ENCODE measurements around the gene HIVEP2. TPM values are rescaled to one million over a fixed set of nuclear protein-coding genes. Genes with fewer than 3 reads are reported as not detected.
A peak's percentile ranks its signal among the peaks of the same experiment; 100 is the strongest.

The HIVEP2 gene
- polyA plus RNA-seq, 3 donors: 11.8 to 15.2 (median 11.9) TPM

DNA sequence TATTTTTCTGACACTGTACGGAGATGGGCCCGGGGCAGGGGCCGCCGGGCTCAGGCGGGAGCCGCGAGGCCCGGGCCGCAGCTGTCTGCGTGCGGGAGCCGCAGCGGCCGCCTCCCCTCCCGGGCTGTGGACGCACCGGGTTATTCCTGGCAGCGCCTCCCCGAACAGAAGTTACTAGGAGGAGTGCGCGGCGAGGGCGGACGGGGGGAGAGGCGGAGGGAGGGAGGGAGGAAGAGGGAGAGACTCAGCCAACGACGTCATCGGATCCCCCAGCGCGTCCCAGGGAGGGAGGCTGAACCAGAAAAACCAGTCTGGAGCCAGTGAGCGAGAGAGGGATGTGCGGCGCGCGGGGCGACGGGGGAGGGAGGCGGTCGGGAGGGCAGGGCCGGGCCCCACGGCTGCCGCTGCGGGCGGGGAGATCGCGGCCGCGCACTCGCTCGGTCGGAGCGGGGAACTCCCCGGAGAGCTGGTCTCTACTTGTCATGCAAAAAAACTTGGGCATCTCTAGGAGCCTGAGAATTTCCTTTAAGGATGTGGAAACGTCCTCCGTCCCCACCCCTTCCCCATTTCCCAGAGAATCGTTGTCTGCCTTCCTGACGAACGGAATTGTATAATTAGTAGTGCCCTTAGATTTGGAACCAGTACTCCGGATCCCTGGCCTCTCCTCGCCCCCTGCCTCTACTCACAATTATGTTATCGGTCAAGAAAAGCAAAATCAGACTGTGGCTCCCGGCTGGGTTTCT, 1.4 kb upstream of the HIVEP2 start:
- DNase-seq (ENCODE audit: extremely low read depth in 1 of 11, low read depth in 9 of 11, low spot score in 4 of 11): peak; percentile 85 to 96 (median 93)

DNA sequence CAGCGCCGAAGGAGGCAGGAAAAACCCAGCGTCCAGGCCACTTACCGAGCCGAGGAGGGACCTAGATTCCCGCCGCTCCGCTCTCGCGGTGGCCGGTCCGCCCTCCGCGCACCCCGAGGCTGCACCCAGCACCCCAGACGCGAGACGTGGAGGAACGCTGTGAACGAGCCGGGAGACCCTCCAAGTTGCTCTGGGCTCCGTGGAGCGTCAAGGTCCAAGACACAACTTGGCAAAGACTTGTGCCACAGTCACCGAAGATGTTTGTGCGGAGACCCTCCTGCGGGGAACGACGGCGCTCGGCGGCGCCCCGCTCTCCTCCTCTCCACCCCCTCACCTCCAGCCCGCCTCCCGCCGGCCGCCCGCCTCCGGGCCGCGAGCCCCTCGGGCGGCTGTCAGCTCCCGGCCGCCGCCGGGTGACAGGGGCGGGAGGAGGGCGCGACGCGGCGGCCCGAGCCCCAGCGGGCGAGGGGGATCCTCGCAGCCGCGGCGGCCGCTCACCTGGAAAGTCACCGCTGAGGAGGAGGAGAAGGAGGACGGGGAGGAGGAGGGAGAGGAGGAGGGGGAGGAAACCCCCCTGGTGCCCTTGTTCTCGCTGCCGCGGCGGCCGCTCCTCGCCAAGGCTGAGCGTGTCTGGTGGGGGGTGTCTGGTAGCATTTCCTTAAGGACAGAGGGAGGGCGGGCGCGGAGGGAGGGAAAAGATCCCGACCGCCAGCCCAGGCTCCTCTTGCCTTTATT, 637 bp upstream of the HIVEP2 start:
- DNase-seq (ENCODE audit: extremely low read depth in 1 of 11, low read depth in 9 of 11, low spot score in 4 of 11): peak in 7 of 11 donors; percentile 44 to 60 (median 54)

DNA sequence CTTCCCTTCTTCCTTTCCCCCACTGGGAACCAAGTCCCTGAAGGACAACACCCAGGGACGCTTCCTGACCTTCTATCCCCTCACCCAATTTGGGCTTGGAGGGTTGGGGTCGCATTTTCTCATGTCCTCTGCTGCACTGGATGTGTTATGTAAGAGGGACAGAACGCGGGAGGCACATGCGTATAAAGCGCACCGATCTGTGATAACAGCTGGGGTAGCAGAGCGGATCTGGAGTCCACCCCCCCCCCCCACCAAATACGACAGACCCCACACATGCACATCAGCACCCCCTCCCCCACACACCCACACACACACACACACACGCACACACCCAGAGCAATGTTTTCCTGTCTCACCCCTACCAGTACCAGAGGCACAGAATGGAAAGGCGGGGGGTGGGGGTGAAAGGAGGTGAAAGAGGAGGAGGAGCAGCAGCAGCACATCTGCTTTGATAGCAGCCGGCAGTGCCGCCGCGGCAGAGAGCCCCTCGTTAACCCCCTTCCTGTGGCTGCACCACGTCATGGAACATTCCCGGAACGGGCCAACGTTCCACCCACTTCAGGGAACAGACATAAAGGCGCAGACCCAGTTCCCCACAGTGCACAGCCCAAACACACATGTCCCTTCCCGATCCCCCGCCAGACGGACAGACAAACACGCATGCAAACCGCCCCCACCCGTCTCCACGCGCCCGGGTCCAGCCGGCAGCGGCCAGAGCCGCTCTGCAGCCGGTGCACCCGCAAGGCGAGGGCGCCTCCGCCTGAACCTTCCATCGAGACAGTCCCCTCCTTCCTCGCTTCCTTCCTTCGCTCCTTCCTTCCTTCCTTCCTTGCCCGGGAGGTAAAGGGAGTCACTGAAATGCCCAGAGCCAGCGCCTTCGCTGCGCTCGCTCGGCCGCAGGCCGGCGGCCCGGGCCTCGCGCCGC, 590 bp downstream of the HIVEP2 start:
- DNase-seq (ENCODE audit: extremely low read depth in 1 of 11, low read depth in 9 of 11, low spot score in 4 of 11): peak in 9 of 11 donors; percentile 76 to 87 (median 82)

DNA sequence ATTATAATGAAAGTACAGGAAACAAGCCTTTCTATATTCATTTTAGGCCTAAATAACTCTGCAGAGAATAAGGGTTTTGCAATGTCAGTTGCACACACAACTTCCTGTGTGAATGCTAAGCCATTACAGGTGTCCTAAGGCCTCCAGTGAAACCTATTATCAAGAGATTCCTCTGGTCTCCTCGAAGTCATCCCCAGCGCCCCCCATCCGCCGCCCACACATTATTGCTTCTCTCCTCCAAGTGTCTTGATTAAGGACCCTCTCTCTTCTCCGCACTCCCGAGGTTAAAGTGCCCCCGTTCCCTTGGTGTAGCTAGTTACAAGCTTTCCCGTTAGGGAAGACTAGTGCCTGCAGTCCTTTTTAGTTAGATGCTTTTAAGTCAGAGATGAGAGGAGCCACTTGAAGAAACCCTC, 1.3 kb downstream of the HIVEP2 start:
- no peak for DNase-seq (ENCODE audit: extremely low read depth in 1 of 11, low read depth in 9 of 11, low spot score in 4 of 11)

DNA sequence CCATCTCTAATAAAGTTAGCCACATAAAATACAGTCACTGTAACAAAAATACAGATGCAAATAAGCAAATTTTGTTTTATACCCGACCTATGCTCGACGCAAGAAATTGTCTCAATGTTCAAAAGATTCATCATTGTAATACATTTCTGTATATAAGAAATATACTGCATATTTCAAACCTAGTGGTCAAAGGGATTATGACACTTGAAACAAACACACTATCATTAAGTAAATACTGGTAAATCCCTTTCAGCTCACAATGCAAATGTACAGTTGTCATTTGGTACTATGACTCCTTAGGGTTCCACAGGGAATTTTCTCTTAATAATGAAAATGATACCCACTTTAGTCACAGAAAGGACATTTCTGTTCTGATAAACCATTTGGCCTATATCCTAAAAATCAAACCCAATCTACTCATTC, 2.2 kb downstream of the HIVEP2 start:
- DNase-seq (ENCODE audit: extremely low read depth in 1 of 11, low read depth in 9 of 11, low spot score in 4 of 11): no peak

DNA sequence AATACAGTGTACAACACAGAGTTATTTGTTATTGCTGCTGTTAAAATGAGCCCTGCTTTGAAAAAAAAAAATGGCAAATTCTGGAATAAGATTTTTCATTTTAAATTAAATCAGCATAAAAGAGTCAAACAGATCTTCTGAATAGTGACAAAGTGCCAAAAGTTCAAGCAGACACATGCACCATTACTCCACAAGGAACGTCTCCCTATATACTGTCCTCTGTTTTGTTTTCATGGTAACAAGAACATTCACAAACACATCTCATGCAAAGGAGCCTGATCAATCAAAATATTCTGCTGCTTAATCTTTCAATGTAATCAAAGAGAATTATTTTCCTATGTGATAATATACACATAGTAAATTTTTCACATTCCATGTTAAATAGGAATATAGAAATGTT, 2.7 kb downstream of the HIVEP2 start:
- DNase-seq (ENCODE audit: extremely low read depth in 1 of 11, low read depth in 9 of 11, low spot score in 4 of 11): no peak

DNA sequence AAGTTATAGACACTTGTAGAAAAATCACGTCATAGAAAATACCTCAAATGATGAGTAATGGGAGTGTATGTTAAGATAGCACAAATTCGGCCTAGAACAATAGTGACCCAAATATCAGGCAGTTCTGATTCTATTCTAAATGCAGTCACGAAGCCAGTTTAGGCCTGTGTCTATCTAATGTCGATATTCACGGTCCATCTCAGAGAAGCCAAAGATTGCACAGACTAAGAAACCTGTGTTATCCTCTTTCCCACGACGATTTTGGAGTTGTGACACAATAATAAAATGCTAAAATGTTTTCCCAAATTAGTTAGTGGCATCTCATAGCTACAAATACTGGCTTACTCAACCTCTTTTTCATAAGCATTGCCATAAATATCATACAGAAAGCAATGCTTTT, 4.0 kb downstream of the HIVEP2 start:
- DNase-seq (ENCODE audit: extremely low read depth in 1 of 11, low read depth in 9 of 11, low spot score in 4 of 11): no peak

DNA sequence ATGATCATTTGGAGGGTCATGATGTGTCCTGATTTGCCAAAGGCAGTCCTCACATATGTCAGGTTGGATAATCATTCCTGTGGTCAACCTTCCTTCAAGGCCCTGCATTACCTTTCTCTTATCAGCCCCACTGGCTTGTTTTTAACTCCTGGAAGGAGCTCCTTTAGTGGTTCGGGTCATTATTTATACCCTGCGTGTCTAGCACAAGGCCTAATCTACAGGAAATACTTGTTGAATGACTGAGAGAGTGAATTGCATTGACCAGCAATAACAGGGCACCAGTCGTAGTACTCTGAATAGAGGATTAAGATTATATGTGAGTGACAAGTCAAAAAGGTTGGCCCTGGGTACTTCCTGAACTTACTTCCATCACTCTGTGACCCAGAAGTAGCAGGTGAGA, 4.5 kb downstream of the HIVEP2 start:
- DNase-seq (ENCODE audit: extremely low read depth in 1 of 11, low read depth in 9 of 11, low spot score in 4 of 11): no peak

DNA sequence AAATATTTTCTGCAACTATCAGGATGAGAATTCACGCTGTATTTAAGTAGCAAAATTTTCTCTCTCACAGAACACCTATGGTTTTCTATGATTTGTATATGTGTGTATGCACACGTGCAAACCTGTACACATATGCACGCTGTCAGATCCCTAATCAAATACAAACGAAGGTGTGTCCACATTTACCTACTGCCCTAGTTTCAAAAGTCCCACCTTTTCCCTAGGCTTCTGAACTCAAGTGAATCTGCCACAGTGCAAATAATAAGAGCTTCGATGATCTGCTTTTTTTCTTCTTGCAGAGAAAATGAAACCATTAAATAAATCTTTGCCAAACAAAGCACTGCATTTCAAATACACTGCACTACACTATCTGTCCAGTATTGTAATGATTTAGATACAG, 6.5 kb downstream of the HIVEP2 start:
- no peak for DNase-seq (ENCODE audit: extremely low read depth in 1 of 11, low read depth in 9 of 11, low spot score in 4 of 11)

DNA sequence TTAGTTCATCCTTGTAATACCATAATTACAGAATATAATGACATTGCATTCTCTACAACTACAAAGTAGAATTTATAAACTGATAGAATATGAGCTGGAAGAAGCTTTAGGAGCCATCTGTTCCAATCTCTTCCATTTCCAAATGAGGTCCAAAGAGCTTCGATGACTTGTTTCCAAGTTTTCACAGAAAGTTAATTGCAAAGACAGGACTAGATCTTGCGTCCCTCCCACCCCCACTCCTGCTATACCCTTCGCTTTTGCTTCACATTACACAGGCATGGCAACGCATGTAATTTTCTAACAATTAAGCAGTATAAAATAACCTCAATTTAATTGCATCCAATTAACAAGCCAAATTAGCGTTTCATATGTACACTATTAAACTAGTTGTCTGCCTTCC, 7.0 kb downstream of the HIVEP2 start:
- no peak for DNase-seq (ENCODE audit: extremely low read depth in 1 of 11, low read depth in 9 of 11, low spot score in 4 of 11)

DNA sequence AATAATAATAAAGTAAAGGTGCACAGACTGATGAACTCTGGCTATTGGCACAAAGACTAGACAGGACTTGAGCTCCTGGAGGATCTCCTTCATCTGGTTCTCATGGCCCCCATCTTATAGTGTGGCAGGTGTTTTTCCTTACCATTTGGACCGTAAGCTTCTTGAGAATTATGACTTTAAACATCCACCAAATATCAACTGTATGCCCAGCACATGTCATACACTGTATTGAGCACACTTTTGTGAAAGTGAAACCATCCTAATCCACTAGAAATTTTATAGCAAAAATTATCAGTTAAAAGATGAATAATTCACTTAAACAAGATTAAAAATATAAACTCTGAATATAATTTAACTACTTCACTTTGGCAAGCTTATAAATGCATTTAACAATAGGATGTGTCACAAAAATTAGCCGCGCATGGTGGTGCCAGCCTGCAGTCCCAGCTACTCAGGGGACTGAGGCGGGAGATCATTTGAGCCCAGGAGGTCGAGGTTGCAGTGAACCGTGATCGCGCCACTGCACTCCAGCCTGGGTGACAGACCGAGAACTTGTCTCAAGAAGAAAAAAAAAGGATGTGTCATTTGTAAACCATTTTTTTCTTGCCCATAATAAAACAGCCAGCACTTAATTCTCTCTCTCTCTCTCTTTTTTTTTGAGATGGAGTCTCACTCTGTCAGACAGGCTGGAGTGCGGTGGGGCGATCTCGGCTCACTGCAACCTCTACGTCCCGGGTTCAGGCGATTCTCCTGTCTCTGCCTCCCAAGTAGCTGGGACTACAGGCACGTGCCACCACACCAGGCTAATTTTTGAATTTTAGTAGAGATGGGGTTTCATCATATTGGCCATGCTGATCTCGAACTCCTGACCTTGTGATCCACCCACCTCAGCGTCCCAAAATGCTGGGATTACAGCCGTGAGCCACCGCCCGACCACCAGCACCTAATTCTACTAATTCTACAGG, 9.1 kb downstream of the HIVEP2 start:
- DNase-seq (ENCODE audit: extremely low read depth in 1 of 11, low read depth in 9 of 11, low spot score in 4 of 11): no peak

DNA sequence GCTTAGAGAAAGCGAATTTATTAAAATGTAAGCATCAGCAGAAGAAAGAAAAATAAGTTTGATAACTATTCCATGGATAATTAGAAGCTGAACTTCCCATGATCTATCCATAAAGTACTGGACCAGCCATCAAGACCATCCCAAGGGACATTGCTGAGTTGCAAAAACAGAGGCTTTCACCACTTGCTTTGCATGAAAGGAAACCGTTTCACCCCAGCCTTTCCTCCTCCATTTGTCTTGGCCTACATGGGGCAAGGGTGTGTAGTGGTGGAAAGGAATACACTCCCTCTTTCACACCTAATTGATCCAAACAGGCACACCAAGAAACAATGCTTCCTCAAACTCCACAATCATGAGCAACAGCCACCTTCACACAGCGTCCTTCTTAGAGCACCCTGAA, 10.4 kb downstream of the HIVEP2 start:
- no peak for DNase-seq (ENCODE audit: extremely low read depth in 1 of 11, low read depth in 9 of 11, low spot score in 4 of 11)

DNA sequence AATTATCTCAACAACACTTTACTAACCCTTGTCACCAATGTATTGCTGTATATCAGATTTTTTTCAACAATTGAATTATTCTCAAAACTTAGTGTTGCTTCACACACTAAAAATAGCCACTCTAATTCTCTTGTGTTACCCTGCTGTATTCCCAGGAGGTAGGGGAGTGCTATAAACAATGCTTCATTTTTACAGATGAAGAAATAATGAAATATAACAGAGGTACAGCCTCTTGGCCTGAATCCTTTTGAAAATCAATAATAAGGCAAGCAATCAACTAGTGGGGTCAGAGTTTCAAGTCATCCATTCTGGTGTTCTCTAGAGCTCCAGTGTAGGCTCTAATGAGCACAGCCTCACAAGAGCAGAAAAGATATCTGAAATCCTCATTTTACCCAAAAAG, 10.9 kb downstream of the HIVEP2 start:
- no peak for DNase-seq (ENCODE audit: extremely low read depth in 1 of 11, low read depth in 9 of 11, low spot score in 4 of 11)

DNA sequence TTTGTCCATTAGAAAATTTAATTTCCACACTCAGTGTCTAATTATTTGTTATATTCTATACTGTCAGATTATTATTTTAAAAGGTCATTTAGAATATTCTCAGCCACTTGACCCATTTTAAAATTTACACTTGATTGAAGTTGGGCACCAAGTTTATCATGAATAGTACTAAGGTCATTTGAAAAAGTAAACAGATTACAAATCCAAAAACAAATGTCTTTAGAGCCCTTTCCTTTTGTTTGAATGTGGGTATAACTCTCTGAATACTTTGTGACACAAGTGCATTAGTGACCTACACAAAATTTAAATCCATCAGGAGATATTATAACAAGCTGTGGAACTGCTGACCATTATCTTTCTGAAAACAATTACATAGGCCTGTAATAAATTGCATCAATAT, 11.3 kb downstream of the HIVEP2 start:
- no peak for DNase-seq (ENCODE audit: extremely low read depth in 1 of 11, low read depth in 9 of 11, low spot score in 4 of 11)

DNA sequence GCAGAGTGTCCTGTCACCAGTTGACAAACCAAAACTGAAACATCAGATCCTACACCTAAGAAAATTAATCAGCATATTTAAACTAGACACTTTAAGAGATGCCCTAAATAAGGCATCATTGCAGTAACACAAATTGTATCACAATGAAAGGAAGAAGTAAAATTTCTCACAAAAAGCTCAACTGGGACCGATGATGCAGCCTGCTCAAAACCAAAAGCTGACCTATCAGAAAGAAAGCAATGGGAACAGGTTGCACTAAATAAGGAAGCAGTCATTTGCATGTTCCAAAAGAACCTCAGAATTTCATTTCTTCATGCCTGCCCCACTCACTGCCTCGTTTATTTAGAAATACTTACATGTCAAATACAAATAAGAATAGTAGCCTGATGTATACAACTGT, 12.1 kb downstream of the HIVEP2 start:
- DNase-seq (ENCODE audit: extremely low read depth in 1 of 11, low read depth in 9 of 11, low spot score in 4 of 11): no peak

DNA sequence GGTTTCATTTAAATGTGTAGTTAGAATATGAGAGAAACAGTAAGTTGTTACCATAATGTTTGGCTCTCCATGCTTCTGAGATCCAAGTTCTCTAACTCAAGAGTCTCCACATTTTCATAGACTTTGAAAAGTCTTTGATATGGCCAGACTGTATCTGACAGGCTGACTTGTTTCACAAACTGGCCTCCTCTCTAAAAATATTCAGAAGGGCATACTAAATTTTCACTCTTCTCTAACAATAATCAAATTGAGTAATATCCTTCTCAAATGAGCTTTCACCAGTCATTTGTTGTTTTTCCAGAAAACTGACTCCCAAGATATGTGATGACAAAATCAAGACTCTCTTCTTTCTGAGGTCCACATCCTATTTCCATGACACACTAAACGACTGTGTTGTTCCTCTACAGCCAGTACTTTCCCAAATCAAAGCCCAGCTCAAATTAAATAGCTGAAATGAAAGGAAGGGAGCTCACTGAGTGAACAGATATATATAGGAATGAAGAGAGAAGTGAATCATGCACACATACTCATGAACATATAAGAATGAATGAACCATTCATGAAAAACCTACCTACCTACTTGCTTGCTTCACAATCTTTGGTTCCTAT, 15.1 kb downstream of the HIVEP2 start:
- no peak for DNase-seq (ENCODE audit: extremely low read depth in 1 of 11, low read depth in 9 of 11, low spot score in 4 of 11)

DNA sequence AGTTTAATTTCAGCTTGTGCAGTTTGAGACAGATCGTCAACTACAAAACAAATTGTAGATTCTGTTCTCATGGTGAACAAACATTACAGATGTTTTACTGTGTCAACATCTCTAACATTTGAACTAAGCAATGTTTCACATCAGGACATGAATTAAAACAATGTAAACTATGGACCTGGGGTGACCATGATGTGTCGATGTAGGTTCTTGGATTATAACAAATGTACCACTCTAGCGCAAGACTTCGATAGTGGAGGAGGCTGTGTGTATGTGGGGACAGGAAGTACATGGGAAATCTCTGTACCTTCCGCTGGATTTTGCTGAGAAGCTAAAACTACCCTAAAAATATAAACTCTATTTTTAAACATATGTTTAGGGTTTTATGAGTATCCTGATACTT, 17.1 kb downstream of the HIVEP2 start:
- DNase-seq (ENCODE audit: extremely low read depth in 1 of 11, low read depth in 9 of 11, low spot score in 4 of 11): no peak

DNA sequence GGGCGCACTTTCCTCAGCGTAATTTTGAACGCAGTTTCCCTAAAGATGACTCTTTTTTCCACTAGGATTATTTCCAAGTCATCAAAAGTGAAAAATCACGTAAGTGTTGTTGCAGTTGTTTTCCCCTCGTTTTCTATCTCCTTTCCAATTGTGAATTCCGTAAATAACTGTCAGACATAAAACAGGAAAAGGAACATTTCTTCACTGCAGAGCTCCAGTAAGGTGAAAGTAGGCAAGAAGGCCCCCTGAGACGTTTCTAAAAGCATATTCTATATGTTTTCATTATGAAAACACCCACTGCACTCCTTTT, 17.8 kb downstream of the HIVEP2 start:
- no peak for DNase-seq (ENCODE audit: extremely low read depth in 1 of 11, low read depth in 9 of 11, low spot score in 4 of 11)

Data from renal cortex interstitium (tissue), 11 donors.